ELR (cell line): ENCODE data around the gene SLC15A1.
A peak's percentile ranks its signal among the peaks of the same experiment; 100 is the strongest.
"Not testable (repeated sequence)": the region's sequence is repeated elsewhere in the genome, so short reads cannot be mapped to it uniquely, and the experiment has no call there.

Experiments used
- DNase-seq: peaks from one replicate; pipeline ENCODE4 v3.0.0-alpha.2; 2015; ENCODE audit warnings: low read depth

SLC15A1 gene

GRCh38 chr13:98781045-98781444 lies 28.6 kb upstream of the SLC15A1 start:
- no peak for DNase-seq

DNA sequence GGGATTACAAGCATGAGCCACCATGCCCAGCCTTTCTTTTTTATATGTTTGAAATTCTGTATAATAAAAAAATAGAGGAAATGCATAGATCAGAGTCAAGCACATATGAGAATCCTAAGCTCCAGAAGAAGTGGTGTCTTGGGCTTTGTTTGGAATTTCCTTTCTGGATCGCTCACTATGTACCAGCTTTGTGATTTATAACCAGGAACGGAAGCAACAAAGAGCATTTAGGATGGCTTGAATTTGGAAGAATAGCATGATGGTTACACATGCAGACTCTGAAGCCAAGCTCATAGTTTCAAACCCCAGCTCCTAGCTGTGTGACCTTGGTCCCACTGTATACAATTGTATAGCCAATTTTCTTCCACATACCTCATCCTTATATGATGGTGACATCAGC lies 28.0 kb upstream of the SLC15A1 start:
- no peak for DNase-seq

DNA sequence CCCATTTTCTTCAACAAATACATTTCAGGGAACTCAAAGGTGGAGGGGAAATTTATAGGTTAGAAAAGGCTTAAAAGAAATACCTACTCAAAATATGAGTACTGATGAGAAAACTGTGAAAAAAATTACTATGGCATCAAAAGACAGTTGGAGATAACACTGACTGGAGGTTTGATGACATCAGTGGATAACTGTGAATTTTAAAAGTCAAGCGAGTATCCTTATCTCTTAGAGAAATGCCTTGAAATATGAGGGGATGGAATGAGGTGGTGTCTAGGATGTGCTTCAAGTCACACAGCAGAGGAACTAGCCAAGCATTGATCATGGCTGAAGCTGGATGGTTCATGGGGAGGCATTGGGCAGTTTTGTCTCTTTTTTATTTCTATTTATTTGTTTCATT lies 27.2 kb upstream of the SLC15A1 start:
- no peak for DNase-seq

- no peak for DNase-seq
These were observed 26.3 kb upstream of the SLC15A1 start for GRCh38 chr13:98778749-98779148.

GRCh38 chr13:98776644-98777043 lies 24.2 kb upstream of the SLC15A1 start:
- DNase-seq = no peak

DNA sequence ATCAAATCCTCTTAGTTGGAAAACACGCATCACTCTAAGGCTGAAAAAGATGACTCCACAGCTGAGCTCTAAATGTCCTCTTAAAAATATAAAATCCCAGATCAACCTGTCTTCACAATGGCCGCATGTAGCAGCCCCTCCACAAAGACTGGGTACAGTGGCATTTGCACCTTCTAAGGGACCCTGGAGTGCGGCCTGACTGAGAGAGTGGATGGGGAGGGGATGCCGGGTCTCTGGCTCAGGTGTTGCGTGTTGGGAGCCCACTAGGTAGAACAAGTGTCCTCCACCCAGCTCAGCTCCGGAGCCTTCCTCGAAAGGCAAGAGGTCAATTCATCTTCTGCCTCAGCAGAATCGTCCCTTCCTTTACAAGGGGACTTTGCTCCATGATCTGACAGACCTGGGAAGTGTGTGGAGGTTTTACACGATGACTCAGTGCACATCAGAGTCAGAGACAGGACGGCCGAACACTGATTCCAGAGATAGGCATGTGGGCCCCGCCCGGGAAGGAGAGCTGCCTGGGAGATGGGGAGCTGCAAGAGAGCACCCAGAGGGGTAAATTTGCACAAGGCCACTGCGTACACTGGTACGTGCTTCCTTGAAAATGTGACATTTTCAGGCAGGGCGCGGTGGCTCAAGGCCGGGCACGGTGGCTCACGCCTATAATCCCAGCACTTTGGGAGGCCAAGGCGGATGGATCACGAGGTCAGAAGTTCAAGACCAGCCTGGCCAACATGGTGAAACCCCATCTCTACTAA lies 23.5 kb upstream of the SLC15A1 start:
- peak; percentile 96 for DNase-seq

GRCh38 chr13:98775386-98775785 lies 22.9 kb upstream of the SLC15A1 start:
- DNase-seq = no peak

GRCh38 chr13:98774776-98775175 lies 22.3 kb upstream of the SLC15A1 start:
- no peak for DNase-seq

- DNase-seq = no peak
These were observed 21.4 kb upstream of the SLC15A1 start for GRCh38 chr13:98773921-98774320.

DNA sequence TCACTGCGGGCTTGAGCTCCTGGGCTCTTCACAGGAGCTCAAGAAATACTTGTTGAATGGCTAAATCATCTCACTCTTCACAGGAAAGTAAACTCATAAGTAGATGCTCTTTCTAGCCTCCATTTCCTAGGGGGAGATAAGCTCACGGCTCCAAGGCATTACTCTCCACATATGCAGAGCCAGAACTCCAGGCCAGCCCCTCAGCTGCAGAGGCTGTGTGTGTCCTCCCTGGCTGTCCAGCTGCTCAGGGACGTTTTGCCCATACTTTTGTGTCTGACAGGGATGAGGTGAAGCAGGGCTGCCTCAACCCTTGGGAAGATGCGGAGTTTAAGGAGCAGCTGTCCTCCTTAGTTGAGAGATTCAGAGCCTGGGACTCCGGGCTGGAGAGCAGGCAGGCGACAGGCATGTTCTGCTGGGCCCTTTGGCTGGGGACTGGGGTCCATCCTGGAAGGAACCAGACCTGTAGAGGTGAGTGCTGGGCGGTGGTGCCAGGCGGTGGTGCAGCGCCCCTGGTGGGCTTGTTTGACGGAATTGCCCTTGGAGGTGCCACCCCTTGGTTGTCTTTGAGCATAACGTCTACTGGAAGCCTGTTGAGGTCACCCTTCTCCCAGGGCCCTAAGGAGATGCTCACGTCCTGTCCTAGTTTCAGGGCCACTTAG lies 20.5 kb upstream of the SLC15A1 start:
- DNase-seq = no peak

- DNase-seq = no peak
These were observed 19.6 kb upstream of the SLC15A1 start for GRCh38 chr13:98771838-98772611.

DNA sequence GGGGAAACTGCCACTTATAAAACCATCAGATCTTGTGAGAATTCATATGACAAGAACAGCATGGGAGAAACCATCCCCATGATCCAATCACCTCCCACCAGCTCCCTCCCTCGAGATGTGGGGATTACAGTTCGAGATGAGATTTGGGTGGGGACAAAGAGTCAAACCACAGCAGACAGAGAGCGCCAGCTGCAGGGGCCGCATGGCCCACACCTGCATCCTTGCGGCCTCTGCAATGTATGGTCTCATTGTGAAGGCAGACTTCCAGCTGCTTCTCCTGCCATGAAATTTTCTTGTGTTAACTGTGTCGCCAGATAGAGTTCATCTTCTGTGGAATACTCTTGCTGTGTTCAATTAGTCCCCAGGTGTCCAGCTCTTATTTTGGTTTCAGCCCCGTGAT lies 17.3 kb upstream of the SLC15A1 start:
- DNase-seq = no peak

DNA sequence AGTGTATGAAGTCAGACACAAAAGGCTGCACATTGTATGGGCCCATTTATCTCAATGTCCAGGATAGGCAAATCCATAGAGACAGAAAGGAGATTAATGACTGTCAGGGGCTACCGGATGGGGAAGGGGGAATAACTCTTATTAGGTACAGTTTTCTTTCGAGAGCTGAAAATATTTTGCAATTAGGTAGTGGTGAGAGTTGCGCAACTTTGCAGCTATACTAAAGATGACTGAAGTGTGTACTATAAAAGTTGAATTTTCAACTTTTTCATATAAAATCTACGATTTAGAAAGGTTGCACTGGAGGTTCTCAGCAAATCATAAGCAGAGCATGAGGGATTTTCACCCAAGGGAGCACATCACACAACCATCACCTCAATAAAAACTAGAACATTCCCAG lies 16.1 kb upstream of the SLC15A1 start:
- DNase-seq = no peak

DNA sequence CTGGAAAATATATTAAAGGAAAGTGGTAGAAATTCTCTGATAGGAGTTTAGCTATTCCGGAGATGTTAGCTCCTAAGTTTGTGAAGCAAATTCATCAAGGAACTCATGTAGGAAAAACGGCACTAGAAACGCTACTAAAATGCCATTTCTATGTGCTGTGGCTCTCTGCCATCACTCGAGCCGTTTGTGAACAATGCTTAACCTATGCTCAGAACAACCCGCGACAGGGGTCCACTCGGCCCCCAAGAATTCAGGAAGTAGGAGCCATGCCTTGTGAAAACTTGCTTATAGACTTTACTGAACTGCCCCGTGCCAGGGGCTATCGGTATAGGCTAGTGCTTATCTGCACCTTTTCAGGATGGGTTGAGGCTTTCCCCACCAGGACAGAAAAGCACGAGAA lies 14.2 kb upstream of the SLC15A1 start:
- peak; percentile 34 for DNase-seq

- no peak for DNase-seq
These were observed 13.6 kb upstream of the SLC15A1 start for GRCh38 chr13:98765996-98766519.

GRCh38 chr13:98761986-98762616 lies 9.6 kb upstream of the SLC15A1 start:
- no peak for DNase-seq

DNA sequence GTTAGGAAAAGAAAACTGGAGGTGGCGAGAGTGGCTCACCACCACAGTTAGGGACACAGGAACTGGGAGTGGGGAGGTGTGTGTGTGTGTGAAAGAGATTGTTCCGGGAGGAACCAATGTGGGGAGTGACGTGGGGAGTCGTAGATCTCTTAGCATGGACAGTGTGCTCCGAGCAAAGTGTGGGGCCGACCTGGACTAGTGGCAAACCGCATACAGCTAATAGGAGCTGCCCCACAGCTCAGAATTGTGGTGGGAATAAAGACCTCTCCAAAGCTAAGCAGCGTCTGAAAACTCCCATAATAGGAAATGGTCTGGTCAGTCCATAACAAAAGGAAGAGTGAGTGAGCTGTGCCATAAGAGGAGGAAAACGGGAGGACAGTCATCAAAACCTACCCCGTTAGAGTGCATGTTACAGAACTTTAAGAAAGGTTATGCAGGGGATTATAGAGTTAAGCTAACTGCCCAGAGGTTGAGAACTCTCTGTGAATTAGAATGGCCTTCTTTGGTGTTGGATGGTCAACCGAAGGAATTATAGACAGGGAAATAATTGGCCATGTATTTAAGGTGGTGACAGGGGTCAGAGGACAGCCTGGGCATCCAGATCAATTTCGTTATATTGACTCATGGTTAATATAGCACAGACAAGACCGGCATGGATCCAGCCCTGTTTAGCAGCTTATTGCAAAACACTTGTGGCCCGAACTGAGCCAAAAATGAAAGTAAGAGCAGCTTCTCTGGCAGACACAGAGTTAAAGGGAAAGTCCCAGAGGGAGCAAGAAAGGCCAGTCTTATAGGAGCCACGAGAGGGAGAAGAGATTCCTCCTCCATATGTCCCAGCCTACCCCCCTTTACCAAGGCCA lies 8.9 kb upstream of the SLC15A1 start:
- DNase-seq = peak; percentile 48

DNA sequence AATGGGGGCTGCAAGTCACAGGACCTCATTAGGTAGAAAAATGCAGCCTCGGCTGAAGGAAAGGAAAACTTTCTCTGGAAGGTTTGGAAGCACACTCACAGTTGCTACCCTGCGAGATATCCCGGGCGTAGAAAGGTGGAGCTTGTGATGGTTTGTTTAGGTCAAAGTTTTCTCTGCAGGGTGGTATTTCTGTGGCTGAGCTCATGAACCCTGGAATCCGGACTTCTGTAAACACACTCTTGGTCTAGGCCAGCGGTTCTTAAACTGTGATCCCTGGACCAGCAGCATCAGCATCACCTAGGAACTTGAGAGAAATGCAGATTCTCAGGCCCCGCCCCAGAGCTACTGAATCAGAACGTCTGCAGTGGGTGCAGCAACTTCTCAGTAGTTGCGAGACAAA lies 3.3 kb upstream of the SLC15A1 start:
- DNase-seq = no peak

- DNase-seq = no peak
These were observed 2.6 kb upstream of the SLC15A1 start for GRCh38 chr13:98755116-98755515.

DNA sequence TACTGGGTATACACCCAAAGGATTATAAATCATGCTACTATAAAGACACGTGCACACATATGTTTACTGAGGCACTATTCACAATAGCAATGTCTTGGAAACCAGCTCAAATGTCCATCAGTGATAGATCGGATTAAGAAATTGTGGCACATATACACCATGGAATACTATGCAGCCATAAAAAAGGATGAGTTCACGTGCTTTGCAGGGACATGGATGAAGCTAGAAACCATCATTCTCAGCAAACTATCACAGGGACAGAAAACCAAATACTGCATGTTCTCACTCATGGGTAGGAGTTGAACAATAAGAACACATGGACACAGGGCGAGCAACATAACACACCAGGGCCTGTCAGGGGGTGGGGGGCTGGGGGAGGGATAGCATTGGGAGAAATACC lies 2.0 kb upstream of the SLC15A1 start:
- DNase-seq = not testable (repeated sequence)

DNA sequence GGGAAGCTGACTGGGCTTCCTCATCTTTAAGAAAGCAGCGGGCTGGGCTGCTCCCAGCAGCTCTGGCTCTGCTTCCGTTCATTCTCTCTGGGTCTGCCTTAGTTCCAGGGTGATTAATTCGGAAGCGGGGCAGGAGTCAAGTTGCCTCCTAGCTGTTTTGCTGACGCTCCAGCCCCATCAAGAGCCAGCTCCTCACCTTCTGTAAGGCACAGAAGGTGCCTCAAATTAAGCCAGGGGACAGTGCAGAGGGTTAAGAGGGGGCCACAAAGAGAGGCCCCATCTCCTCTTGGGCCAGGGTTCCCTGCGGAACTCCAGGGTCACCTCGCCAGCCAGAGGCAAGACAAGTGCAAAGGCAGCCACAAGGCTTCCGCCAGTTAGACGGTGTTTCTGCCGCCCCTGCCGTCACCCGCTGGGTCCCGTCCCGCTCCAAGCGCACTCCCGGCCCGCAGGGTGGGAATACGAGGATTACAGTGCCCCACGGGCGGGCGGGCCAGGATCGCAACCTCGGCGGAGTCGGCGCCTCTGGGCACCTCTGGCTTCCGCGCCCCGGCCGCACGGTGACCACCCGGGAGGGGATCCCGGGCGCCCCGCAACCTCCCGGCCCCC lies 508 bp downstream of the SLC15A1 start:
- peak; percentile 30 for DNase-seq
